Stimulated activated CD8-positive, alpha-beta memory T cell treated with anti-CD3 and anti-CD28 coated beads, Interleukin-4, amount 100 ng/mL, for 1 hour (primary cell): ENCODE data around the gene TXNRD1.

Source experiments
- DNase-seq, 2 donors: peaks; one replicate each; pipeline ENCODE4 v3.0.0-alpha.2; 2020; ENCODE audit warnings: low read depth in 2 of 2, low spot score in 1 of 2

TXNRD1 gene

GRCh38 chr12:104299842-104300481 is 84.4 kb downstream of the TXNRD1 start:
- DNase-seq = no peak

- peak; percentile 75 to 84 for DNase-seq
These were observed 88.1 kb downstream of the TXNRD1 start, which contains the start of gene EID3 for GRCh38 chr12:104303538-104304151. Gene EID3 (plus strand): TSS chr12:104303739. CDS start chr12:104303935, 196 bp downstream.

GRCh38 chr12:104304261-104305009 is 88.9 kb downstream of the TXNRD1 start:
- DNase-seq = no peak

- no peak for DNase-seq
These were observed 89.8 kb downstream of the TXNRD1 start for GRCh38 chr12:104305349-104305748.

GRCh38 chr12:104306376-104306775 is 90.8 kb downstream of the TXNRD1 start:
- no peak for DNase-seq

- DNase-seq = no peak
These were observed 91.5 kb downstream of the TXNRD1 start for GRCh38 chr12:104306943-104307654.

- no peak for DNase-seq
These were observed 92.0 kb downstream of the TXNRD1 start for GRCh38 chr12:104307655-104308000.

- DNase-seq = no peak
These were observed 93.9 kb downstream of the TXNRD1 start for GRCh38 chr12:104309446-104309993.

GRCh38 chr12:104310751-104311633 is 95.4 kb downstream of the TXNRD1 start:
- no peak for DNase-seq

- DNase-seq = no peak
These were observed 96.6 kb downstream of the TXNRD1 start for GRCh38 chr12:104312202-104312601.

- DNase-seq = no peak
These were observed 97.1 kb downstream of the TXNRD1 start for GRCh38 chr12:104312654-104313053.

- no peak for DNase-seq
These were observed 98.1 kb downstream of the TXNRD1 start for GRCh38 chr12:104313568-104314241.

GRCh38 chr12:104314242-104314614 is 98.6 kb downstream of the TXNRD1 start:
- no peak for DNase-seq

- DNase-seq = no peak
These were observed 100.0 kb downstream of the TXNRD1 start for GRCh38 chr12:104315326-104316224.

GRCh38 chr12:104316936-104317335 is 101.4 kb downstream of the TXNRD1 start:
- DNase-seq = no peak

GRCh38 chr12:104317538-104318210 is 102.1 kb downstream of the TXNRD1 start:
- DNase-seq = no peak

GRCh38 chr12:104319028-104319427 is 103.4 kb downstream of the TXNRD1 start:
- no peak for DNase-seq

GRCh38 chr12:104319918-104320626 is 104.5 kb downstream of the TXNRD1 start:
- DNase-seq = no peak
